ENCODE data around the gene PHLPP2.

PHLPP2 gene

DNA sequence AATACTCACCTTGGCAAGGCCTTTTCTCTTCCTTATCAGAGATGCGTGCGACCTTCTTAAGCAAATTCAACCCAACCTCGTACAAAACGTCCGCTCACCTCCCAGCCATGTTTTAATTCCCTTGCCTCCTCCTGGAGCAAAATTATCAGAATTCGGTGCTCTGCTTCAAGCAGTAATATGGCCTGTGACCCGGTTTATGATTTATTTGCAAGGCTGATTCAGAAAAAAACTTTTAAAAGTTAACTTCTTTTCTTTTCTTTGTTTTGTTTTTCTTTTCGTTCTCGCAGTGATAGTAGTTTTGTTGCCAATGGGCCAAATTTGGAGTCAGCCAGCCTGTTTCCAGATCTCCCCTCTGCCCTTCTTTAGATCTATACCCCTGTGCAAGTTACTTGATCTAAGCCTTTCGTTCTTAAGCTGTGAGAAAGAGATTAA lies at the start of gene PHLPP2:
Gene PHLPP2 (minus strand): TSS at position 382 of the 432 bp plus-strand sequence. CDS start 9,906 bp downstream, outside the sequence.
- no peak for FAIRE-seq

DNA sequence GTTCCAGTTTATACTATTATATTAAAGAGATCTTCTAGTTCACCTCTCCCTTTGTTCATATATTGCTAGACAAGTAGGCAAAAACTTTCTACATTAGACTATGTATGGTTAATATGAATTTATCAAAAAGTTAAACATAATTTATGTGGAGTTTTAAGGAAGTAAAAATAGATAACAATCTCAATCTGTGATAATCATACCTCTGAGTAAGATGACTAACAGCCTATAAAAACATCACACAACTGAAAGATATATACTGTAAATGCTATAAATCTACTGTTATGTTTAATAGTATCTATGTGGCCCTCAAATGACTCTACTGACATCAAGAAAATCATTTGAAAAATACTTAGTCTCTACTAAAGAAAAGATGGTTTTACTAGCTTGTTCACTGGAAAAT lies 47.1 kb upstream of the PHLPP2 start:
- FAIRE-seq = no peak

DNA sequence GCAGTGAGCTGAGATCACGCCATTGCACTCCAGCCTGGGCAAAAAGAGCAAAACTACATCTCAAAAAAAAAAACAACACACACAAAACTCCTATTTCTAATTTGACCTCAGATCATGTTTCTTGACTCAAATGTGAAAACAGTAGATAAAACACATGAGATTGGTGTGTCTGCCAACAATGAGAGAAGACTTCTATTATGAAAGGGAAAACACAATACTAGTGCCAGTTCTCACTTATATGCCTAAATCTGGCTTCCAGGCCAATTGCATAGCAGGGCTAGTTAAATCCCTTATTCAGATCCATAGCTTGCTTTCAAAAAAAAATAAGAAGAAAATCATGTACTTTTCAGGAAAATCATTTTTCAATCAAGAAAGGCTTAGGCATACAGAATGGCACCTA lies 44.7 kb upstream of the PHLPP2 start:
- FAIRE-seq = no peak

- FAIRE-seq = no peak
These were observed 42.8 kb upstream of the PHLPP2 start for GRCh38 chr16:71767060-71767900.

GRCh38 chr16:71762186-71762585 lies 37.7 kb upstream of the PHLPP2 start:
- no peak for FAIRE-seq

- FAIRE-seq = no peak
These were observed 36.6 kb upstream of the PHLPP2 start for GRCh38 chr16:71761097-71761496.

DNA sequence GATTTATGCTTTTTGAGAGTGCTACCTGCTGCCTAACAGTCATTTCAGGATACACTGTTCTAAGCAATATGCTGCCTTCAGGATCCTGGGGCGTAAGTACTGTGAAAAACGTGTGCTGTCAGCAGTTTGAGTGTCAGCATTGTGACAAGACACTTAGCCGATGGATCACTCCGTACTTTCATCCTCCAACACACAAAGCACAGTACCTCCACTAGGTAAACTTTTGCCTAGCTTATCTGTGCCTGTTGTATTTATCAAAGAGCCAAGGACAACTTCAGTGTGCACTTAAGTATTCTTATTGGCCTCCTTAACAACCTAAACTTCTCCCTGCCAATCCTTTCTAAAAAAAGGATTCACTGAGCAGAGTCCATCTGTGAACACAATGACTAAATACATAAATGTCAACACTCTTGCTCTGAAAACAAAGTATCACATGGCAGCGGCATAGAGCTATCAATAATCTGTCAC lies 33.8 kb upstream of the PHLPP2 start:
- peak; percentile 75 for FAIRE-seq

DNA sequence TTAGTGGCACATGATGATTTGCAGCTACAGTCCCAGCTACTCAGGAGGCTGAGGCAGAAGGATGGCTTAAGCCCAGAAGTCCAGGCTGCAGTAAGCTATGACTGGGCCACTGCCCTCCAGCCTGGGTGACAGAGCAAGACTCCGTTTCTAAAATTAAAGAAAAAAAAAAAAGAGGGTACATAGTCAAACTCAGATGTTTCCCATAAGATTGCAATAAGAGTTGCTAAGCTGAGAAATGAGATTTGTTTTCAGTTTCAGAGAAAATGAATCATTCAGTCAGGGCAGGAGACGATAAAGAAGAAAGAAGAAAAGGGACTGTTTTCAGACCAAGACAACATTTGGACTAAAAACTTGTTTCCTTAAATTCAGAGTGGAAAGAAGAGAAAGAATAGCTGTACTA lies 30.2 kb upstream of the PHLPP2 start:
- FAIRE-seq = no peak

GRCh38 chr16:71754108-71754507 lies 29.6 kb upstream of the PHLPP2 start:
- no peak for FAIRE-seq

DNA sequence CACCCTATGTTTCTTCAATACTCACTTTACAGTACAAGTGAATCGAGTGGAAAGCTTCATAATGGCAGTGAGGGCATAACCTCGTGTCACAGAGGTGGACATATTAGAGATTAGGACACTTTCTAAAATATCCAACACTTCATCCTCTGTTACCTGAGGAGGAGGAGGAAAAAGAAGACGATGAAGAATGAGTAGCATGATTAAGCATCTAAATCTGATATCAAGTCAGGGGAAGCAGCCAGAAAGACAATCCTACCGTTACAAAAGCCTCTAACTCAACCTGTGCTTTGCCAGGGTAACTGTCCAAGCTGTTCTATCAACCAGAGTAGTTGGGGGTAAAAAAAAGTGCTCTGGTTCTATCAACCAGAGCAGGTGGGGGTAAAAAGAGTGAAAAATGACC lies 23.7 kb upstream of the PHLPP2 start:
- no peak for FAIRE-seq

GRCh38 chr16:71746442-71747046 lies 22.0 kb upstream of the PHLPP2 start:
- peak; percentile 94 for FAIRE-seq

DNA sequence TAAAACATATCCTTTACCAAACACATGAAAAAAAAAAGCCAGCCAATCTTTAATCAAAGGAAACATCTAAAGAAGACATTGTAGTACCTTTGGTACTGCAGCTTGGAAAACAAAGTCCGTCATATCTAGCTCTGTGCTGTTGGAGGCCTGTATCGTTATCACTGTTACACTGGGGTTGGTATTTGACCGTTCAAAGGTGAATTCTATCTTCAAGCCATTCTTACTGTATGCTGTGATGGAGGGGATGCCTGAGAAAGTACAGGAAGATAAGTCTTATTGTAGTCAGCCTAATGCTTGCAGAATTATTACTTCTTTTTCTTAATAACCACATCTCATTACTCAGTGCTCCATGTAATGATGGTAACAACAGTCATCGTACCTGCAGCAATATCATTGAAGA lies 14.4 kb upstream of the PHLPP2 start:
- FAIRE-seq = no peak

GRCh38 chr16:71737501-71737900 lies 13.0 kb upstream of the PHLPP2 start:
- no peak for FAIRE-seq

GRCh38 chr16:71734511-71734910 lies 10.0 kb upstream of the PHLPP2 start:
- FAIRE-seq = no peak

GRCh38 chr16:71732587-71732986 lies 8.1 kb upstream of the PHLPP2 start:
- FAIRE-seq = no peak

GRCh38 chr16:71727551-71728324 lies 3.2 kb upstream of the PHLPP2 start:
- no peak for FAIRE-seq

DNA sequence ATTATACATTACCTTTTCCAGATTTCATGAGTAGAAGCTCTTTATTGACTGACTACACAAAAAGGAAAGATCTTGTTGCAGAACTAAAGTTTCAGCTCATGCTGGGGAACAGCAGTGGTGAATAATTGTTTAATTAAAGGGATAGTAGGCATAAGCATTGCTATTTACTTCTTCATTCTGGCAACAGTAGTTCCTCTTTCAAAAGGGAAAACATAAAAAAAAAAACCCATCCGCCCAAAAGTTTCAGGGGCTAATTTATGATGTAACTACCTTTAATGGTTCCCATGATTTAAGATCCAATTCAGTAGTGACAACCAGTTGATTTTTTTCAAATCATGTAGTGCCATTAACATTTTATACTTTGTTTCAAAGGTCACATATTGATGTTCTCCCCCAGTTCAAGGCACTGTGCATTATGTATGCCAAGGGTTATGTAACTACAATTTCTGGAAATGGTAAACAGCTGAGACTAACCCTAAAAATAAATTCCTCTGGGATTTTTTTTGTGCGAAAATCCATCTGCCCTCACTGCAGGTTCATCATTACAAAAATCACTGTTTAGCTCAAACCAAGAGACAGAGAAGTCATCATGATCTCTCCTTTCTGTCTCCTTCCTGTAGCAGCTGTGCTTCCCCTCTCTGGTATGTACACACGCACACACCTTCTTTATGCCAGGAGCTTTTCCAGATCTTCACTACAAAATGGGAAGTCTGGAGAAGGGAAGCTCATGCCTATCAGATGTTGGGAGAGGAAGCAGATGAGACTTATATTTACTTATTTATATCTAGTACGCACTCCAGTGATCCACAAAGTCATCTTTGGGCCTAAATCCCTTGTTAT lies 2.2 kb upstream of the PHLPP2 start:
- no peak for FAIRE-seq

DNA sequence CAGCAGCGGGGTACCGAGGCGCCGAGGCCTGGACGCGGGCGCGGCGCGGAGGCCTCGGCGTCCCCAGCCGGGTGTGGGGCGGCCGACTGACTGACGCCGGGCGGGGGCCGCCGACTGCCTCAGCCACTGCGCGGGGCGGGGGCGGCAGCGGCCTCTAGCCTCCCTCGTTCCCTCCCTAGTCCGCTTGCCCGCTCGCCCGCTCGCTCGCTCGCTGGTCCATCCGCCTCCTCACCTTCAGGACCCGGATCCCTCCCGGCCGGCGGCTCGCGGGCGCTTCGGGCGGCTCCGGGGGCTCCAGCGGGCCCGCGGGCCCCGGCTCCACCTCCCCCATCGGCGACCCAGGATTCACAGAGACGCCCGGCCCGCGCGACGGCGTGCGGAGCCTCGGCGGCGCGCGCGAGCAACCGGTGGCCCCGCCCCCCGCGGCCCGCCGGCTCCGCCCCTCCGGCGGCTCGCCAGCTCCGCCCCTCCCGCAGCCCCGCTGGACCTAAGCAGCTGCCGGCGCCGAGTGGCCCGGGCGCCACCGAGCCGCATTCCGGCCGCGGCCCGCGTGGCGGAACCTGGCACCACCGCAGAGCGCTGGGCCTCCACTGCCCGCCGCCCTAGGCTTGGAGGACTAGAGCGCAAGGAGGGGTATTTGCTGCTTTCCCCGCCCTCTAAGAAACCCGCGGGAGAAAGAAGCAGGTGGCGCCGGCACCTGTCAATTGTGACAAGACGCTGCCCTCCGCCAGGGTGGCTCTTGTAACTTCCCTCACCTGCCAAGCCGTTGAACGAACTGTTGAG lies 773 bp downstream of the PHLPP2 start:
- FAIRE-seq = no peak

DNA sequence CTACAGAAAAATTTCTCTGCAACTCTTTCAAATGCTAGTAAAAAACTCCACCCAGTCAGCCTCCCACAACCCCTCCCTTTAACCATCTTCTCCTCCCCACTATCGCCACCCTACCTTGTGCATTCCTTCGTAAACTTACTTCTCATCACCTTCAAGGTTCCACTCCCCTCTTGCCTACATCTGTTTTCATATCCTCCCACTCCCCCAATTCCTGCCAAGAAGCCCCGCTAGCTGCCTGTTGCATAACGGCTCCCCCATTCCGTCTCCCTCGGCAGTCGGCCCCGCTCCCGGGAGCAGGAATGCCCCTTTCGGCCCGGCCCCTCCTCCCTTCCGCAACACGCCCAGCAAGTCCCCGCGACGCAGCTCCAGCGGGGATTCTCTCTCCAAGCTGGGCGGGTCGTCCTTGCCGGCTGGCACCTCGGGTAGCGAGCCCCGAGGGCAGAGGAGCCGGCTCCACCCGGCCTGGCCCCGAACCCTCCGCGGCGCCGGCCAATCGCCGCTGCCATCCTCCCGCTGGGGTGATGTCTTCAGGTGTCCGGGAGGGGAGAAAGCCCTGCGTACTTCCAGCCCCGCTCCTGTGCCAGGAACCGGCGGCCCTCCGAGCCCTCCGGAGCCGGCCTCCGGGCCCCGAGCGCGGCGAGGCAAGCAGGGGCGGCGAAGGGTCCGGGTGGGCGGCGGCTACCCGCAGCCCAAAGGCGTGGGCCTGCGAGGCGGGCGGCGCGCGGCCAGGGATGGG lies 1.5 kb downstream of the PHLPP2 start:
- FAIRE-seq = no peak

DNA sequence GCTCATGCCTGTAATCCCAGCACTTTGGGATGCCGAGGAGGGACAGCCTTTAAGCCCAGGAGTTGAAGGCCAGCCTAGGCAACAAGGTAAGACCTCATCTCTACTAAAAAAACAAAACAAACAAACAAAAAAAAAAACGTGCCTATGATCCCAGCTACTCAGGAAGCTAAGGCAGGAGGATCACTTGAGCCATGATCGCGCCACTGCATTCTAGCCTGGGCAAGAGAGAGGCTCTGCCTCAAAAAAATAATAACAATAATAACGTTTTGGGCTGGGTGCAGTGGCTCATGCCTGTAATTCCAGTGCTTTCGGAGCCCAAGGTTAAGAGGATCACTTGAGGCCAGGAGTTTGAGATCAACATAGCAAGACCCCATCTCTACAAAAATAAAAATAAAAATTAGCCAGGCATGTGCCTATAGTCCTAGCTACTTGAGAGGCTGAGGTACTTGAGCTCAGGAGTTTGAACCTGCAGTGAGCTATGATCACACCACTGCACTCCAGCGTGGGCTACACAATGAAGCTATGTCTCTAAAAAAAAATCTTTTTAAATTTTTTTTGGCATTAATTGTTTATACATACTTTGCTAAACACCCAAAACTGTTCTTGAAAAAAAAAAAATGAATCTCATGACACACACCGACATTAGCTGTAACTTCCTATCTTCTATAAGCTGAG lies 3.3 kb downstream of the PHLPP2 start:
- no peak for FAIRE-seq
